HG02870 (cell line): ENCODE measurements around the gene ARRB1.
A peak's percentile ranks its signal among the peaks of the same experiment; 100 is the strongest.
"Not testable (repeated sequence)": the region's sequence is repeated elsewhere in the genome, so short reads cannot be mapped to it uniquely, and the experiment has no call there.

Experiments used
- ATAC-seq: cut with Tn5 transposase; IDR thresholded peaks from one replicate; pipeline ENCODE4 v1.9.1; 2021; ENCODE audit warnings: mild to moderate bottlenecking, moderate library complexity; ENCODE audit not compliant: unreplicated experiment

The ARRB1 gene

DNA sequence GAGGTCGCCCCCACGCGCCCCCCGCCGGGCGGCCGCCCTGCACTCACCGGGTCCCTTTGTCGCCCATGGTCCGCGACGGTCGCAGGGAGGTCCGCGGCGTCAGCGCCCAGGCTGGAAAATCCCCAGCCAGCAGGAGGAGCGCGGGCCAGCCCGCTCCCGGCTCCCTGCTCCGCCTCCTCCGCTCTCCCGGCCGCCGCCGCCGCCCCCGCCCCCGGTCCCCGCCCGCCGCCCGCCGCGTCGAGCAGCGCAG, at the start of gene ARRB1:
ARRB1 (minus strand) TSS at position 121 of the 250 bp plus-strand sequence; CDS start at position 67, 54 bp downstream.
- ATAC-seq, result no peak

DNA sequence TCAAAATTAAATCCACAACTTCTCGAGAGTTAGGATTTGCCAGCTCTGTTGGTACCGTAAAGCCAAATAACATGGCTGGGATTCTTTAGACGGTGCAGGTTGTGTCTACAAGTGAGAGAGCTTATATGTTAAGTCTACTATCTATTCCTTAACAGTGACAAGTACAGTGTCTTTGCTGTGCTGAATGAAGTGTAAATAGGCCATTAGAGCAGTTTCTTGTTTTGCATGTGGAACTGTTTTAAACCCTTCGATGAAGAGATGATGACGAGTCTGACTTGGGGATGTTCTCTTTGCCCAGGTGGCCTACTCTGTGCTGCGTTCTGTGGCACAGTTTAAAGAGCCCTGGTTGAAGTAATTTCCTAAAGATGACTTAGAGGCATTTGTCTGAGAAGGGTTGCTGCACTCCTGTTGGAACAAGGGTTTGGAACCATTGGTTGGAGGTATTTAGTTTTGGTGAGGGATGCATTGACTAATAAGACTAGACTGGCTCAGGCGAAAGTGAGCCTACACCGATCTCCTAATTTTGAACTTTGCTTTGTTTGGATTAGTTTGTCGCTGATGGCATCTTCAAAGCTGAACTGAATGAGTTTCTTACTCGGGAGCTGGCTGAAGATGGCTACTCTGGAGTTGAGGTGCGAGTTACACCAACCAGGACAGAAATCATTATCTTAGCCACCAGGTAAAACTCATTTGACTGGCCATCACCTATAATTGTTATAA, 48.8 kb upstream of the ARRB1 start:
- no peak for ATAC-seq

DNA sequence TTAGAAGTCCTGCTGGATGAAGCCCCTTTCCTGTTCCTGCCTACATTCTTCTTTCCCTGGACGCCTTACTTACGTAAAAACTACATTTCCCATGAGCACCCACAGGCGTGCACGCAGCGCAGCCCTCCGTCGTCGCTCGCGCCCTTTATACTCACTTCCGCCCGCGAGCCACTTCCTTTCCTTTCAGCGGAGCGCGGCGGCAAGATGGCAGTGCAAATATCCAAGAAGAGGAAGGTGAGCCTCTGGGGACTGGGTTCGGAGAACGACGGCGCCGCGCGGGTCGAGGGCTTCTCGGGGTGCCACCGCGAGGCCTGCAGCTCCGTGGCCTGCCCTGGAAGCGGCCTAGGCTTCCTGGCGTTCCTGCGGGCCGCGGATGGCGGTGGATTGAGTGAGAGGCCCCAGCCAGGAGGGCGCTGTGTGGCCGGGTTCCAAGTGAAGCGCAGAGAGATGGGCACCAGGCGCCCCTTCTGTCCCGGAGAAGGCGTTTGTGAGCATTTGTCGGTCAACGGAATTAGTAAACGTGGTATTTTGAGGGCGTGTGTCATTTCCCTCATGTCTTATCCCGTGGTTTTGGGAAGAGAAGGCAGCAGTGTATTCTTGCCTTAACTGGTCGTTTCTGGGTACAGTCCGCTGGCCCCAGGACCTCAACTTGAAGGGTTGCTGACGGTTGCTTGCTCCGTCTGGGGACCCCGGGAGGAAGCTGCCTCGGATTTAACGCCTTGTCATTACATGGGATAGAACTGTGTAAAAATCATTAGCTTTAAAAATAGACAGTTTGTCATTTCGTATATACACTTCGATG, 48.1 kb upstream of the ARRB1 start, which contains the start of gene RPS3:
RPS3 (plus strand) TSS at position 175 of the 802 bp plus-strand sequence; CDS start at position 205, 30 bp downstream.
- ATAC-seq, result peak; percentile 77

DNA sequence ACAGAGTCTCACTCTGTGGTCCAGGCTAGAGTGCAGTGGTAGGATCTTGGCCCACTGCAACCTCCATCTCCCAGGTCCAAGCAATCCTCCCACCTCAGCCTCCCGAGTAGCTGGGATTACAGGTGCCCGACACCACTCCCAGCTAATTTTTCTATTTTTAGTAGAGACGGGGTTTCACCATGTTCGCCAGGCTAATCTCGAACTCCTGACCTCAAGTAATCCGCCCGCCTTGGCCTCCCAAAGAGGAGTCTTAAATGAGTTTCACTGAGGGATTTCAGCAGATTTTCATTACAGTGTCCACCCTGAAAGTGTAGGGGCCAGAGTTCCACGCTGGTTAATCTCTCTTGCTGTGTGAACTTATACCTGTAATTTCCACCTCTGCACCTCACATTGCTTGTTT, 47.4 kb upstream of the ARRB1 start:
- ATAC-seq, result no peak

DNA sequence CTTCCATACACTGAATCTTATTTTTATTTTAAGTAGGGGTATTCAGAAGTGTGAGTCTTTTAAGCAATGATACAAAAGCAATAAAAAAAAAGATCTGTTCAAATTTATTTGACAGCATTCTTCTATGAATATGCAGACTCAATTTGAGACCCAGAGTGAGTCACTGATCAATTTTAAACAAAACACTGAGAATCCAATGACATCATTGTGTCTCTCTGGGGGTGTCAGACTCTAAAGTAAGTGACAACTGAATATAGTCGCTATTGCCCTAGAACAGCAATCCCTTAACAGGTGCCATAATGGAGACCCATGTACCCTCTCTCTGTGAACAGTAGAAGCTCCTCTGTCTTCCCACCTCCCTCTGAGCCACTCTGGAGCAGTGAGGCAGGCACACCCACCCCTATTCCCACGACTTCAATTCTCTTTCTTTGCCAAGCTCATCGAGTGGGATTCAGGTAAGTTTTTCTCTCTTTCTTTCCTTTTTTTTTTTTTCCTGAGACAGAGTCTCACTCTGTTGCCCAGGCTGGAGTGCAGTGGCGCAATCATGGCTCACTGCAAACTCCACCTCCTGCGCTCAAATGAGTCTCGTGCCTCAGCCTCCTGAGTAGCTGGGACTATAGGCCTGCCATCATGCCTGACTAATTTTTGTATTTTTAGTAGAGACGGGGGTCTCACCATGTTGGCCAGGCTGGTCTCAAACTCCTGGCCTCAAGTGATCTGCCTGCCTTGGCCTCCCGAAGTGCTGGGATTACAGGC, 42.8 kb upstream of the ARRB1 start:
- ATAC-seq, result no peak

DNA sequence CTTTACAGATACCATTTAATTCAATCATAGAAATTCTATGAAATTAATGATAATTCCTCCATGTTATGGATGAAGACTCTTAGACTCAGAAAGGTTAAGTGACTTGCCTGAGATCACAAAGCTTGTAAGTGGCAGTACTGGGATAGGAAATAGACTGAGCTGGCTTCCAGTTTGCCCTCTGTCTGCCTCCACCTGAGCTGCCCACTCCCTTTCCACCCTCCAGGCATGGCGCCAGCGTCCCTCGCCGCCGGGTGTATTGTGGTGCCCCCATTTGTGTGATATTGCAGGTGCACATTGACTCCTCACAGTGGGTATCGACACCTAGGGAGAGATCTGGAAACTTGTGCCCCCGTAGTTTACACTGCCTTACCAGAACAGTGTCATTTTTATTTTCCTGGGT, 38.5 kb upstream of the ARRB1 start:
- no peak for ATAC-seq

DNA sequence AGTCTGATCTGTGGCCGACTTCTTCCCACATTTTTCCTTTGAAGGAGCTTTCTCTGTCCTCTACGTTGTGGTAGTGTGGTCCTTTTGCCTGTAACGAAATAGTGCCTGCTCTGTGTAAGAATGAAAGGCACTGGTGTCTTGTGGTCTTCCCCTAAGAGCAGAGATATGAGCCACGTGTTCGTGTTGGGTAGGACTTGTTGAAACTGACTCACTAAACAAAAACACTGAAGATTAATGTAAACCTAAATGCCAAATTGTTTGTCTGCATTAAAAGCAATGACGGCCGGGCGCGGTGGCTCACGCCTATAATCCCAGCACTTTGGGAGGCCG, 37.8 kb upstream of the ARRB1 start:
- ATAC-seq, result no peak

DNA sequence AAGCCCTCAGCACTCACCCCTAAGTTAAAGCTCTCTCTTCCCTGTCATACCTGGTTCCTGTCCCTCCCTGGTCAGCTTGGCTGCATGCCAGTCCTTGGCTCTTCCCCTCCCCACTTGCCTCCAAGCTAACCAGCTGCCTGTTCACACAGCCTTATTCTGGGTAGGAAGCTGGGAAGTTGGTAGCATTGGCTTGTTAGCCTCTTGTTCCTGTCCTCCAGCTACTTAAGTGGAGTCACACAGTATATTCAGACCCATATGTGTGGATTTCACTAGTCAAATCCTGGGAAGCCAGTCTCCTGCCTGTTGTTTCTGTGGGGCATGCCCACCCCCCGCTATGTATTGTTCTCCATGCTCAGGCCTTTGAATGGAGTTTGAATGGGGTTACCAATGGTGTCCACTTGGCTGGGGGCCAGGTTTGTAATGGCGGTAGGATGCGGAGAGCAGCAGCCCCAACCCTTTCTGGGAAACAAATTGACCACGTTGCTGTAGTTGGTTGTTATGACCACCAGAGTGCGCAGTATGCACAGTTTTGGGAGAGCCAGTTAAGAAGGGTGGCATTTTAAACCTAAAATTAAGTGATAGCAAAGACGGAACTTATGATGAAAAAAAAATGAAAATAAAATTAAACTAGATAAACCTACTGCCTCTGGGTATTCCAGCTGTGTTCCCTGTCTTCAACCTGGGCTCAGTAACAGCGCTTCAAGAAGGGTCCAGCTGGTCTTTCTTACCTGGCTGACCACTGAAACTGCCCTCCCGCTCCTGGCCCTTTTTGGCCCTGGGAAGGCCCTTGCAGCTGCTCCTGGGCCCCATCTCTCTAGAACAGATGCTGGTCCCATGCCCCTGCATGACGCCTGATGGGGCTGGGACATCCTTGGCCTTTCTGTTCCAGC, 37.2 kb upstream of the ARRB1 start:
- no peak for ATAC-seq

DNA sequence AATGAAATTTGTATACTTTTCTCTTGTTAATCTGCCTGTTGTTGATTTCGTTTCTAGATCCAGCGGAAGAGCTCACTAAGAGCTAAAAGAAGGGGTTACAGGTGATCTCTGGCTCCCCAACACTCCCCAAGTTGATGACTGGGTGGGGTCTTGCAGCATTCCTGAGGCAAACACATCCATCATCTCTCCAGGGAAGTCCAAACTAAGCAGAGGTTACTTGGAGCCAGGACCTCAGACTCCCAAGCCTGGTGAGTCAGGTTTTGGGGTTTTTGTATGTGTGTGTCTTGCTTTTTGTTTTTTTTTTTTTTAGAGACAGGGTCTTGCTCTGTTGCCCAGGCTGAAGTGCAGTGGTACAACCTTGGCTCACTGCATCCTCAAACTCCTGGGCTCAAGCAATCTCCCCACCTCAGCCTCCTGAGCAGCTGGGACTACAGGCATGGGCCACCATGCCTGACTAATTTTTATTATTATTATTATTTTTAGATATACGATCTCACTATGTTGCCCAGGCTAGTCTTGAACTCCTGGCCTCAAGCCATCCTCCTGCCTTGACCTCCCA, 36.4 kb upstream of the ARRB1 start:
- ATAC-seq, result no peak

DNA sequence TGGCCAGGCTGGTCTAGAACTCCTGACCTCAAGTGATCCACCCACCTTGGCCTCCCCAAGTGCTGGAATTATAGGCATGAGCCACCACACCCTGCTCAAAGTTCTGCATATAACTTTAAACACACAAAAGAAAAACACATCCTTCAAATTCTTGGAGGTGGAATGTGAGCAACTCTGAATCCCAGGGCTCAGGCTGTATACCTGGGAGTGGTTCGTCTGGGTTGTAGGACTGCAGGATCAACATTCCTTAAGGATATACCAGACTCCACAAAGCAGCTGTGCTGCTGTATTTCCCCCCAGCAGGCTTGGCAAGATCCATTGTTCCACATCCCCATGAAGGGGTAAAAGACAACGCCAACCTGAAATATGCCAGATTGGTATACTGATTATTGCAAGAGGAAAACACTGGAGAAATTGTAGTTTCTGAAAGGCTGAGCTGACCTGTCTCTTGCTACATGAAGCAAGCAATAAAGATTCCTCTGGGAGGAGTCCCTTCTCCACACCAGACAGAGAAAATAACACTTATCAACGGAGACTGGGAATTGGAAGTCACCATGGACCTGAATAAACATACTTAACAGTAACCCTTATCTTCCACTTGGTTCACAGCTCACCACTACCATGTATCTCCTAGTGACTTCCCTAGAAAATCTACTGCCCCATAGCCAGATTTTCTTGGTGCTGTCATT, 35.6 kb upstream of the ARRB1 start:
- ATAC-seq, result no peak

DNA sequence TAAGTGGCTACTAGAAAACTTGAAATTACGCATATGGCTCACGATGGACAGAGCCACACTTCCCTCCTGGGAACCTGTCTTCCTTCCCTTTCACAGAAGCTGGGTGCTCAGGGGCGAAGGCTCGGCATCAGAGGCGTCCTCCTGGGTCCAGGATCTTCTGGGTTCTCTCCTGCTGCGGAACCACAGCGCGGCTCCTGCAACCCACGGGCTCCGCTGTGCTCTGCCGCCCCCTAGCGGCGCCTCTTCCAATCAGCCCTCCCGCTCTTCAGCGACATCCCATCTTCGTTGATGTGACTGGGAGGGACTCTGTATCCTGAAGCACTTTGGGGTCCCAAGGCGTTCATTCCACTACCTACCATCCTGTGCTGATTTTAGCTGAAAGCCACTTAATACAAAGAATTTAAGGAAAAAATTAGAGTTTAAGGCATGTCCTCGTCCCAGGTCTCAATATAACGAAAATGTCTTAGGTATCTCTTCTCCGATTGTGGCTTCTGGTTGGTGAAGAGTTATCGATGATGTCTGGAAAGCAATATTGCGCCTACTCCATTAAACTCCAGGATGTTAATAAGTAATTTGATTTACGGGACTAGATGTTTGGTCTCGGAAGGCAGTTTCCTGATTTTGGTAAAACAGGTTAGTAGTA, 33.1 kb upstream of the ARRB1 start:
- no peak for ATAC-seq

DNA sequence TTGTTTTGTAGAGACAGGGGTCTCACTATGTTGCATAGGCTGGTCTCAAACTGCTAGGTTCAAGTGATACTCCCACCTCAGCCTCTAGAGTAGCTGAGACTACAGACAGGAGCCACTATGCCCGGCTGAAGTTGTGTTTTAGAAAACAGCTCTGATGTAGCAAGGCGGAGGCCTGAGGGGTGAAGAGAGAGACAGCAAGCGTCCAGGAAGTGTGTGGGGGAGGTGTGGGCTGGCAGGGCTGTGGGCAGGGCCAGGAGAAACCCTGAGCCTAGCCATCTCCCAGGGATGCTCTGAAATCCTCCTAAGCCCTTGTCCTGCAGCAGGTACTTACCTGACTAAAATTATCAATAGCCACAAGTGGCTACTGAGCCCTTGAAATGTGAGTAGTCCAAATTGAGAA, 31.8 kb upstream of the ARRB1 start:
- ATAC-seq, result no peak

DNA sequence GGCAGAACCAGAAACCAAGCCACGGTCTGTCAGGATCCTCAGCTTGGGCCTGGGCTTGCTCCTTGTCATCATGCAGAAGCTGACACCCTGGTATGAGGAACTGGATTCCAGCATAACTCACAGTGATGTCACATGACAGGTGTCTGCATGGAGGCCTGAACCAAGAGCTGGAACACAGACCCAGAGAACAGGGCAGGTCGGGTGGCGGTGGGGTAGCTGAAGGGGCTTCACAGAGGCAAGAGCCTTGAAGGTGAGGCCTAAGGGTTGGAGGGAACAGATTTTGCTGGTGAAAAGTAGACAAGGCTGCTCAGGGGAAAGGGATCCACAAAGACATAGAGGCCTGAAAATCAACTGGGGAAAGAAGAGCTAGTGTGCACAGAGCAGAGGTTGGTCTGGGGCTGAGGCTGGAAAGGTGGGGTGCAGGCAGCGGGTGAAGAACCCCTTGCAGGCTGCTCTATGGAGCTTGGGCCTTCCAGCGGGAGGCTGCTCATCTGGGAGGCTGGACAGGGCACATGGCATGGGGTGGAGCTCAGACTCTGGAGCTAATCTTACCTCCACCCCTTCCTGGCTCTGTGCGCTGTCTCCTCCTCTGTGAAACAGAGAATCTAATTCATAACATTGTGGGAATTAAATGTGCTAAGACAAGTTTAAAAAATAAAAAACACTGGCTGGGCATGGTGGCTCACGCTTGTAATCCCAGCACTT, 29.4 kb upstream of the ARRB1 start:
- ATAC-seq, result no peak

DNA sequence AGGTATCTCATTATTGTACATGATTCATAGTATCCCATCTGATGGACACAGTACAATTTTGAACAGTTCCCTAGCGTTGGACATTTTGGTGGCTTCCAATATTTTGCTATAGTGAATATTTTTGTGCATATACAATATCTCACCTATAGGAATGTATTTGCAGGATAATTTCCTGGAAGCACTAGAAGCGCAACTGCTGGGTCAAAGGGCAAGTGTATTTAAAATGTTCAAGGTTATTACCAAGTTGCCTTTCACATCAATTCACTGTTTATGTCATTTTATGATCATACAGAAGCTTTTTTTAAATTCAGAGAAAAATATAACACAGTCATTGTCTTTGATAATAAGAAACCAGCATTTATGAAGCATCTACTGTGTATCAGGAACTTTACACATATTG, 28.8 kb upstream of the ARRB1 start:
- ATAC-seq, result no peak

DNA sequence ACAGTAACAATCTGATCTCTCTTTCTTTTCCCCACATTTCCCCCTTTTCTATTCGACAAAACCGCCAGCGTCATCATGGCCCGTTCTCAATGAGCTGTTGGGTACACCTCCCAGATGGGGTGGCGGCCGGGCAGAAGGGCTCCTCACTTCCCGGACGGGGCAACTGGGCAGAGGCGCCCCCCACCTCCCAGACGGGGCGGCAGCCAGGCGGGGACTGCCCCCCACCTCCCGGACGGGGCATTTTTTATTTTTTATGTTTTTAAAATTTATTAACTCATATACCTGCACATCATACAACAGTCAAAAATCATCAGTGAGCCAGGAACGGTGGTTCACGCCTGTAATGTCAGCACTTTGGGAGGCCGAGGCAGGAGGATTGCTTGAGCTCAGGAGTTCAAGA, 27.3 kb upstream of the ARRB1 start:
- ATAC-seq, result not testable (repeated sequence)

DNA sequence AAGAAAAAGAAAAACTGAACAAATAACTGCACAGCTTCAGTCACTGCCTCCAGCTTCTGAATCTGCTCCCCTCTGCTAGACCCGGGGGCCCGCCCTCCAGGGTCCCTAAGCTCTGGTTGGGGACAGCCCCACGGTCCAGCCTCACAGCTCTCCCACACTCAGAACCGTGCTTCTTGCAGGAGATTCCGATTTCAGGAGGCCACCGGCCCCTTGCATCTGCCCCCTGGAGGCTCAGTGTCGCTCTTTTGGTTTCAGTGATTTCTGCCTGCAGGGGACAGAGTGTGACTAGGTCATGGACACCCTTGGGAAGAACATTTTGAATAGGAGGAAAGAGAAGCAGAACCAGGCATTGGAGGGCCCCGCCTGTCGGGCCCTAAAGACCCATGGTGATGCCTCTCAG, 24.7 kb upstream of the ARRB1 start:
- no peak for ATAC-seq

DNA sequence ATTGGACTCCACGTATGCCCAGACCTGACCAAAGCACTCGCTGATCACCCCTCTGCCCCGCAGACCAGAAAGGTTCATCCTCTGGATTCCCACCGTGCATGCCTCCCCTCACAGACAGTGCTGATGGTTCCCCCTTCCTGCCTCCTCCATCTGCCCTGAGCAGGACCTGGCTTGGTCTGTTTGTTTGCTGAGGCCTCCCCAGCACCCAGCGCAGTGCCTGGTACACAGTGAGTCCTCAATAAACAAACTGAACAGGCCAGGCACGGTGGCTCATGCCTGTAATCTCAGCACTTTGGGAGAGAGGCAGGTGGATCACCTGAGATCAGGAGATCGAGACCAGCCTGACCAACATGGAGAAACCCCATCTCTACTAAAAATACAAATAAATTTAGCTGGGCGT, 24.2 kb upstream of the ARRB1 start:
- no peak for ATAC-seq

DNA sequence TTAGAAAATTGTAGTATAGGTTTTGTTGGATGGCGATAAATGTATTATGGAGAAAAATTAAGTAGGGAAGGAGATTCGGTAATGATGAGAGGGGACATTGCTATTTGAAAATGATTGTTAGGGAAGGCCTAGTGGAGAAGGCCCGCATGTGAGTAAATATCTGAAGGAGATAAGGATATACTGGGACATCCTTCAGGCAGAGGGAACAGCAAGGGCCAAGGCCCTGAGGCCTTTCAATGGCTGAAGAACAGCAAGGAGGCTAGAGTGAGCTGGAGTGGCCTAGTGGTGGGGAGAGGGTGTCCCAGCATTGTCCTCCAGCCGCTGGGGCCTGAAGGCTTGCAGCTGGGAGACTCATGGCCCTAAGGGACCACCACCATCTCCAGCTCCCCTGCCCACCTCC, 23.2 kb upstream of the ARRB1 start:
- ATAC-seq, result no peak

DNA sequence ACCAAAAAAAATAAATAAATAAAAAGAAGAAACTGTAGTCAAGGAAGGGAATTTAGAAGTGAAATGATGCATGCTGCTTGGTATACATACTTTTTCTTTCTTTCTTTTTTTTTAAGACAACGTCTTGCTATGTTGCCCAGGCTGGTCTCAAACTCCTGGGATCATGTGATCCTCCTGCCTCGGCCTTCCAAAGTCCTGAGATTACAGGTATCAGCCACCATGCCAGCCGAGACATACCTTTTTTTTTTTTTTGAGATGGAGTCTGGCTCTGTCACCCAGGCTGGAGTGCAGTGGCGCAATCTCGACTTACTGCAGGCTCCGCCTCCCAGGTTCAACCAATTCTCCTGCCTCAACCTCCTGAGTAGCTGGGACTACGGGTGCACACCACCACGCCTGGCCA, 21.7 kb upstream of the ARRB1 start:
- ATAC-seq, result no peak
